PFSK-1 (cell line): ENCODE data around the gene ZBED5.

ENCODE experiments used
- POLR2AphosphoS5 ChIP-seq: IDR thresholded peaks from 2 replicates; pipeline ENCODE4 v1.6.1; 2012; ENCODE audit warnings: low read depth, mild to moderate bottlenecking, control low read depth, low read length, moderate library complexity
- TAF1 ChIP-seq: IDR thresholded peaks from 2 replicates; pipeline ENCODE4 v1.6.1; 2012; ENCODE audit warnings: low read length, control low read depth, borderline replicate concordance; ENCODE audit not compliant: insufficient read depth

GRCh38 chr11:10806206-10806605, 51.6 kb downstream of the ZBED5 start:
- TF ChIP-seq TAF1 (no peak), POLR2AphosphoS5 (no peak)
